ENCODE measurements around the gene PCBP2. TPM values are rescaled to one million over a fixed set of nuclear protein-coding genes. Genes with fewer than 3 reads are reported as not detected.
"Not testable (repeated sequence)": the region's sequence is repeated elsewhere in the genome, so short reads cannot be mapped to it uniquely, and the experiment has no call there.

The PCBP2 gene
- total RNA-seq (2014; rRNA removed; shearing (Covaris generic)) (143 TPM in 2 replicates), polyA plus RNA-seq (2016; fragmentation: Nextera tagmentation; extraction: Ambion mirVana) (94.3 and 100 TPM in 2 replicates)

GRCh38 chr12:53451661-53452158, at the start of gene PCBP2:
Gene PCBP2, plus strand, starts transcription at chr12:53452102. Its CDS starts 2,699 bp downstream, at chr12:53454801.
- Histone ChIP-seq H4K20me1 (ENCODE audit: insufficient read depth) (peaks cover 30% of the 10 kb centered on the region), H3K4me2 (ENCODE audit: unreplicated experiment) (peak within 1 kb of the TSS; percentile 88), H3K27ac (peak within 1 kb of the TSS; percentile 92), H2AFZ (peak within 1 kb of the TSS; percentile 90), H3K4me3 (peak within 1 kb of the TSS; percentile 99), H3K9me3 (ENCODE audit: low read depth) (no peaks in the 10 kb centered on the region), H3F3A (ENCODE audit: insufficient read depth) (peaks cover 50% of the 10 kb centered on the region), H3K9ac (peak within 1 kb of the TSS; percentile 99), H3K27me3 (replicated peaks; ENCODE audit: insufficient read depth) (no peaks in the 10 kb centered on the region), H3K79me2 (ENCODE audit: insufficient read depth) (peaks cover 45% of the 10 kb centered on the region), H3K4me1 (ENCODE audit: insufficient read depth) (peaks cover 14% of the 10 kb centered on the region), H3K36me3 (ENCODE audit: low read depth) (peaks cover 30% of the 10 kb centered on the region), H3K9me2 (ENCODE audit: insufficient read depth) (no peaks in the 10 kb centered on the region)
- 0 to 1% methylated on average over 19 to 30 of the region's 32 CpGs for WGBS, 2 experiments (ENCODE audit: low coverage in 1 of 2, low lambda C conversion rate in 2 of 2, missing lambda C conversion rate in 2 of 2)
- in situ Hi-C loops (cut with MboI): no loop called here
- TF ChIP-seq EZH2phosphoT487 (IDR thresholded peaks at IDR 0.05; ENCODE audit: insufficient read depth, low read depth): no peak
- no peak for TF ChIP-seq EZH2 (IDR thresholded peaks at IDR 0.05; ENCODE audit: insufficient read depth, poor library complexity, severe bottlenecking)
- DNase-seq: peak; percentile 100

GRCh38 chr12:53402351-53402750, 49.6 kb upstream of the PCBP2 start:
- in situ Hi-C loops (cut with MboI); H3K9me3 ChIP-seq (ENCODE audit: low read depth); H3K9ac ChIP-seq; H3K4me2 ChIP-seq (ENCODE audit: unreplicated experiment); H3F3A ChIP-seq (ENCODE audit: insufficient read depth); H3K4me3 ChIP-seq; H3K4me1 ChIP-seq (ENCODE audit: insufficient read depth); H3K27me3 ChIP-seq (replicated peaks; ENCODE audit: insufficient read depth); H3K27ac ChIP-seq; H4K20me1 ChIP-seq (ENCODE audit: insufficient read depth); H3K9me2 ChIP-seq (ENCODE audit: insufficient read depth); H2AFZ ChIP-seq; DNase-seq: not testable (repeated sequence)
- H3K36me3 ChIP-seq (ENCODE audit: low read depth): peaks cover 25% of the 10 kb centered on the region
- 96% methylated on average over 16 of the region's 16 CpGs for WGBS, 2 experiments (ENCODE audit: low coverage in 1 of 2, low lambda C conversion rate in 2 of 2, missing lambda C conversion rate in 2 of 2)
- H3K79me2 ChIP-seq (ENCODE audit: insufficient read depth): peaks cover 95% of the 10 kb centered on the region

GRCh38 chr12:53402871-53403270, 49.0 kb upstream of the PCBP2 start:
- Histone ChIP-seq H4K20me1 (ENCODE audit: insufficient read depth) (no peaks in the 10 kb centered on the region), H3K4me1 (ENCODE audit: insufficient read depth) (peaks cover 9% of the 10 kb centered on the region; the same call in 1 of the 2 replicates), H3K36me3 (ENCODE audit: low read depth) (peaks cover 28% of the 10 kb centered on the region), H3K9me2 (ENCODE audit: insufficient read depth) (no peaks in the 10 kb centered on the region), H3K79me2 (ENCODE audit: insufficient read depth) (peaks cover 90% of the 10 kb centered on the region), H3K27me3 (replicated peaks; ENCODE audit: insufficient read depth) (no peaks in the 10 kb centered on the region), H2AFZ (no peak overlapping the region), H3K4me3 (no peak overlapping the region), H3K9me3 (ENCODE audit: low read depth) (no peaks in the 10 kb centered on the region), H3K27ac (no peak overlapping the region), H3K9ac (no peak overlapping the region), H3F3A (ENCODE audit: insufficient read depth) (0 out of 2 replicates have a peak, but pooled peaks cover 4% of the 10 kb centered on the region), H3K4me2 (ENCODE audit: unreplicated experiment) (no peak overlapping the region)
- TF ChIP-seq EZH2phosphoT487 (IDR thresholded peaks at IDR 0.05; ENCODE audit: insufficient read depth, low read depth): no peak
- TF ChIP-seq EZH2 (IDR thresholded peaks at IDR 0.05; ENCODE audit: insufficient read depth, poor library complexity, severe bottlenecking): no peak
- 93 to 95% methylated on average over 7 of the region's 7 CpGs for WGBS, 2 experiments (ENCODE audit: low coverage in 1 of 2, low lambda C conversion rate in 2 of 2, missing lambda C conversion rate in 2 of 2)
- in situ Hi-C loops (cut with MboI): no loop called here
- no peak for DNase-seq

GRCh38 chr12:53410951-53411350, 41.0 kb upstream of the PCBP2 start:
- in situ Hi-C loops (cut with MboI): no loop called here

More at GRCh38 chr12:53410951-53411350, 41.0 kb upstream of the PCBP2 start:
- Histone ChIP-seq H3K9me3 (ENCODE audit: low read depth) (no peaks in the 10 kb centered on the region), H3K9ac (no peak overlapping the region), H3K4me2 (ENCODE audit: unreplicated experiment) (no peak overlapping the region), H4K20me1 (ENCODE audit: insufficient read depth) (no peaks in the 10 kb centered on the region), H3K4me1 (ENCODE audit: insufficient read depth) (peaks cover 13% of the 10 kb centered on the region), H2AFZ (no peak overlapping the region), H3K9me2 (ENCODE audit: insufficient read depth) (no peaks in the 10 kb centered on the region), H3K27me3 (replicated peaks; ENCODE audit: insufficient read depth) (no peaks in the 10 kb centered on the region), H3F3A (ENCODE audit: insufficient read depth) (peaks cover 8% of the 10 kb centered on the region; the same call in 1 of the 2 replicates), H3K79me2 (ENCODE audit: insufficient read depth) (peaks cover 11% of the 10 kb centered on the region), H3K27ac (no peak overlapping the region), H3K4me3 (no peak overlapping the region), H3K36me3 (ENCODE audit: low read depth) (peaks cover 20% of the 10 kb centered on the region; the same call in 1 of the 2 replicates)
- DNase-seq: no peak
- no peak for TF ChIP-seq EZH2 (IDR thresholded peaks at IDR 0.05; ENCODE audit: insufficient read depth, poor library complexity, severe bottlenecking)
- no peak for TF ChIP-seq EZH2phosphoT487 (IDR thresholded peaks at IDR 0.05; ENCODE audit: insufficient read depth, low read depth)
- 97 to 100% methylated on average over 5 of the region's 5 CpGs for WGBS, 2 experiments (ENCODE audit: low coverage in 1 of 2, low lambda C conversion rate in 2 of 2, missing lambda C conversion rate in 2 of 2)

All from GM23248 (cell line).